ENCODE measurements around the gene EBLN1.

The EBLN1 gene

DNA sequence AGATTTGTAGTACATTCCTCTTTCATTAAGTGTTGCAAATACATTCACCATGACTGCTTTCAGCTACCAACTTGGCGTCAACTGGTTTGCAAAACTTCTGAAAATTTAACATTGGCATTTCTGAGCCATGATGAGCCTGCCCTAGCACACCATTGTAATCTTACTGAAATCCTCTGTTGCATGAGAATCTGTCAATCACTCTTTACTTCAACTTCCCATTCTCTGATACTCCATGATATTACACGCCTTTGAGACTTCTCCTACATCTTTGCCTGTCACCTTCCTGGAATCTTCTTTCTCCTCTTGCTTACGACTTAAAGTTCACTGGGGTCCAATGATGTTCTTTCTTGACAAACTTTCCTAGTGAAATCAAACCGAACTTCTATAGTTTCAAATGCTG is 32.2 kb downstream of the EBLN1 start:
- TF ChIP-seq GATA2 (IDR thresholded peaks at IDR 0.05; ENCODE audit: low read depth, low read length) (no peak), GATA3 (IDR thresholded peaks at IDR 0.05; ENCODE audit: low read depth, low read length) (no peak)

DNA sequence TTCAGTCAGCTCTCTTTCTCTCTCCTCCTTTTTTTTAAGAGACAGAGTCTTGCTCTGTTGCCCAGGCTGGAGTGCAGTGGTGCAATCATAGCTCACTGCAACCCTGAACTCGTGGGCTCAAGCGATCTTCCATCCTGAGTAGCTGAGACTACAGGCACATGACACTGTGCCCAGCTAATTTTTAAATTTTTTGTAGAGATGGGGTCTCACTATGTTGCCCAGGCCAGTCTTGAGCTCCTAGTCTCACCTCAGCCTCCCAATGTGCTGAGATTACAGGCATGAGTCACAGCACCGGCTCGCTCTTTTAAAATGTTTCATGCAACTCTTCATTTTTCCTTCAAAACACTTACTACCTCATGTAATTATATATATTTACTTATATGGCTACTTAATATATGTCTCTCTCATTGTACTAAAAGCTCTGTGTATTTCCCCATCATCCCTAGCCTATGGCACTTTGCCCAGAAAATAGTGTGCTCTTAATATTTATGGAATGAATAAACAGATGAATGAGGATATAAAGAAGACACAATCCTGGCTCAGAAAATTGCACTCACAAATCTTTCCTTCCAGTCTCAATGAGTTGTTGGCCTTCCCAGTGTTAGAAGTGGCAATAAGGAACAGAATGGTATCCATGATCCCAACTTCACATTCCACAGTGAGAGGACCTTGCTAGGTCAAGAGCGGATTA is 33.9 kb downstream of the EBLN1 start:
- no peak for TF ChIP-seq GATA2 (IDR thresholded peaks at IDR 0.05; ENCODE audit: low read depth, low read length)
- no peak for TF ChIP-seq GATA3 (IDR thresholded peaks at IDR 0.05; ENCODE audit: low read depth, low read length)

DNA sequence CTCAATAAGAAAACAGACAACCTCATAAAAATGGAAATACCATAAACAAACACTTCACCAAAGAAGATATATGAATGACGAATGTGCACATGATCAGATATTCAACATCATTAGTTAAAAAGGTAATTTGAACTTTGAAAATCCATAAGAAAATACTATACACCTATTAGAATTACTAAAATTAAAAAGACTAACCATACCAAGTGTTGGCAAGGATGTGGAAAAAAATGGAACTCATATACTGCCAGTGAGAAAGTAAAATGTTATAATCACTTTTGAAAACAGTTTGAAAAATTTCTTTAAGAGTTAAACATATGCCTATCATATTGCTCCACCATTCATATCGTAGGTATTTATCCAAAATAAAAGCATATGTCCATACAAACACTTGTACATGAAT is 37.1 kb downstream of the EBLN1 start:
- TF ChIP-seq GATA2 (IDR thresholded peaks at IDR 0.05; ENCODE audit: low read depth, low read length) (no peak), GATA3 (IDR thresholded peaks at IDR 0.05; ENCODE audit: low read depth, low read length) (no peak)

DNA sequence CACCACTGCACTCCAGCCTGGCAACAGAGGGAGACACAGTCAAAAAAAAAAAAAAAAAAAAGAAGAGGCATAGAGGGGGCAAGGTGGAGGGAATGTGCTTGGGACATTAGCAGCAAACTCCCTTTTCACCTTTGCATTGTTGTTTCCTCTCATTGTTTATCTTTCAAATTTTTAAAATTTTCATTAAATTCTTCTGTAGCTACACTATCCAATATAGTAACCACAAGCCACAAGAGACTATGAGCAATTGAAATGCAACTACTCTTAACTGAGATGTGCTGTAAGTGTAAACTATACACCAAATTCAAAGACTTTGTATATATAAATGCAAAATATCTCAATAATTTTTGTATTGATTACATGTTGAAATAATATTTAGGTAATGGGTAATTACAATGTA is 43.4 kb downstream of the EBLN1 start:
- TF ChIP-seq GATA2 (IDR thresholded peaks at IDR 0.05; ENCODE audit: low read depth, low read length) = no peak
- TF ChIP-seq GATA3 (IDR thresholded peaks at IDR 0.05; ENCODE audit: low read depth, low read length) = no peak

DNA sequence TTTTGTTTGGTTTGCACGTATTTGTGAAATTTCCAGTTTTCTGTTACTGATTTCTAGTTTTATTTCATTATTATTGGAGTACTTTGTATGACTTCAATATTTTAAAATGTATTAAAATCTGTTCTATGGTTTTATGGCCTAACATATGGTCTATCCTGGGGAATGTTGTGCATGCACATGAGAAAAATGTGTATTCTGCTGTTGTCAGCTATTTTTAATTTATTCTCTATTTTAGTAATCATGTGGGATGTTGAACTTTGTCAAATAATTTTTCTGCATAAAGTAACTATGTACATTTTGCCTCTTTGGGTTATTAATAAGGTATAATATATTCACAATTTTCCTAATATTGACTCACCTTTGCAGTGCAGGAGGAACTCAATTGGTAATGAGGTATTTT is 46.7 kb downstream of the EBLN1 start:
- TF ChIP-seq GATA3 (IDR thresholded peaks at IDR 0.05; ENCODE audit: low read depth, low read length) = no peak
- TF ChIP-seq GATA2 (IDR thresholded peaks at IDR 0.05; ENCODE audit: low read depth, low read length) = no peak

DNA sequence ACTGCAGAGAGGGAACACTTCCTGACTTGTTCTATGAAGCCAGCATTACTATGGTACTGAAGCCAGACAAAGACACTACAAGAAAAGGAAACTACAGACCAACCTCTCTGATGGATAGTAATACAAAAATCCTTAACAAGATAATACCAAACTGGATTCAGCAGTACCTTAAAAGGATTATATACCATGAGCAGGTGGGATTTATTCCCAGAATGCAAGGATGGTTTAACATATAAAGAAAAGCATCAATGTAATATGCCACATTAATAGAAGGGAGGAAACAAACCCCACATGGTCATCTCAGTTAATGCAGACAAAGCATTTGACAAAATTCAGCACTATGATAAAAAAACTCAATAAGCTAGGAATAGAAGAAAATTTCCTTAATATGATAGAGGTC is 47.2 kb downstream of the EBLN1 start:
- no peak for TF ChIP-seq GATA2 (IDR thresholded peaks at IDR 0.05; ENCODE audit: low read depth, low read length)
- TF ChIP-seq GATA3 (IDR thresholded peaks at IDR 0.05; ENCODE audit: low read depth, low read length) = no peak

DNA sequence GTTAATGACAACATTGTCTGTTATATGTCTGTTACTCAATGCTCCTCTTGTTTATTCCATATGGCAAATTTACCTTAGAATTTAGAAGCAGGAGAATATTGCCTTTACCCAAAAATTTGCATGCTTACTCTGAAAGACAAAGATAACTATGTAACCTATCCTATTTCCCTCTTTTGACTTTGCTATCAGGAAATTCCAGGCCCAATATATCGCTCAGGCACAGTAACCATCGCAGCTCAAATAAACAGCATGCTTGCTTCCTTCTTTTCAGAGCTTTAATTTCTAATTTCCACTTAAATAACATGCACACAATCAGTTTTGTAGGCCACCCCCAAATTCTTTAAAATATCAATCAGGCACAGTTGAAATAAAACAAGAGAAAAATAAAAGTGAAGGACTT is 57.8 kb downstream of the EBLN1 start:
- no peak for TF ChIP-seq GATA2 (IDR thresholded peaks at IDR 0.05; ENCODE audit: low read depth, low read length)
- TF ChIP-seq GATA3 (IDR thresholded peaks at IDR 0.05; ENCODE audit: low read depth, low read length) = no peak

DNA sequence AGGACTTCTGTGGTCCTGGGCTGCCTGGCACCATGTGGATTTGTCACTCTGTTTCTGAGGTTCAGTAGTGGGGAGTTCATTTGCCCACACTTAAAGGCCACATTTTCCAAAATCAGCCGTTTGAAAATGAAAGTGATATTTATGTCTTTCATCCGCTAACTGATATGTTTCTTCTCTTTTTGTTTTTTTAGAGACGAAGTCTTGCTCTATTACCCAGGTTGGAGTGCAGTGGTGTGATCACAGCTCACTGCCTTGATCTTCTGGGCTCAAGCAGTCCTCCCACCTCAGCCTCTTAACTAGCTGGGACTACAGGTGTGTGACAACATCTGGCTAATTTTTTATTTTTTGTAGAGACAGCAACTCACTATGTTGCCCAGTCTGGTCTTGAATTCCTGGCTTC is 58.6 kb downstream of the EBLN1 start:
- TF ChIP-seq GATA3 (IDR thresholded peaks at IDR 0.05; ENCODE audit: low read depth, low read length) (no peak), GATA2 (IDR thresholded peaks at IDR 0.05; ENCODE audit: low read depth, low read length) (no peak)
